HG03039 (cell line): ENCODE data around the gene VSIG10L2.

Experiments used
- ATAC-seq: cut with Tn5 transposase; IDR thresholded peaks from one replicate; pipeline ENCODE4 v1.9.1; 2021; ENCODE audit warnings: mild to moderate bottlenecking, moderate library complexity; ENCODE audit not compliant: unreplicated experiment

VSIG10L2 gene

DNA sequence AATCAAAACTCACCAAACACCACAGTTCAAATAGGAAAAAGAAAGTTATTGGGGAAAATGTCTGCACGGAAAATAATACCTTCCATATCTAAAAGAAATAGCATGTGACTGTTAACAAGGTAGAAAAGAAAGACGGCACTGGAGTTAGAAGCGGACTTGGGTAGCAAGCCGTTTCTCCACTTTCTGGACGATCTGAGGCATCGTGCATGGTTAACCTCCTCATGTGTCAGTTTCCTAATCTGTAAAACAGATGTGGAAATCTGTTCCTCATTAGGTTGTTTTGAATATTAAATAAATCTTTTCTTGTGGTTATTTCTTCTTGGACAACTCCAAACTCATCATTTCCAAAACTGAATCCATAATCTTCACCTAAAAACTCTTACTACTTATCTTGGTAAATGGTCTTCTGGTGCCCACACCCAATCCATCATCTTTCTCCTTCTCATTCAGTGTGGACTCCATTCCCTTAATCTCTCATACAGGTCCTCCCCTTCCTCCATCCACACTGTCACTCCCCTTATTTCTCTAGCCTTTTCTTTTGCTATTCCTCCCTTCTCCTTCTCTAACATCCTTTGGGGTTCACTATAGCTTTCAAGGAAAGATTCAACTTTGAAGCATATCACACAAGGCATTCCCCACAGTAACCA, 53.5 kb downstream of the VSIG10L2 start:
- ATAC-seq = no peak

DNA sequence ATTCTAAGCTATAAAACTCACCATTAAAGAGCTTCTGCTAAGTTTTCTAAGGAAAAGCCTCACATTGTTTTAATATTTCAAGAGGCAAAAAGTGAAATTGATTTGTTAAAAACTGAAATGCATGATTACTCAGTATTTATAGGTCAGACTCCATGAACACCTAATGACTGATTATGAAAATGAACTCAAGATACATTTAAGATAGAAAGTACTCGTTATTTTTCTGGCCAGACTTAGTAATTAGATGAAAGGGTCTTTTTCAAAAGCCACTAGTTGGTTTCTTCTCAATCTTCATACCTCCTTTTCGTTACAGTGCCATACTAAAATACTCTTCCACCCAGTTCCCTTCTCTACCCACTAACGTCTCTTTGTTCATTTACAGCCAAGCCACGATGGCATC, 56.3 kb downstream of the VSIG10L2 start:
- ATAC-seq = no peak
